ENCODE results near the gene TMEM144. TPM values are rescaled to one million over a fixed set of nuclear protein-coding genes. Genes with fewer than 3 reads are reported as not detected.
A peak's percentile ranks its signal among the peaks of the same experiment; 100 is the strongest.

TMEM144 gene
- total RNA-seq, 1 donor from 2014 or later = 4.0 TPM

GRCh38 chr4:158170691-158171561 lies 39.4 kb upstream of the TMEM144 start:
- intact Hi-C loops (cut with DNase I) = loop anchor here (1.0 to 10.0 kb wide), 7 partner anchors 40 to 789 kb away; partner anchors contain the start of genes C4orf46, ETFDH and TMEM144
- peak in 1 of 2 donors; percentile 91 for DNase-seq (ENCODE audit: low spot score in 2 of 2)
- Histone ChIP-seq H3K27ac (peak overlapping the region; percentile 88 to 97), H3K9me3 (no peaks in the 10 kb centered on the region), H3K4me1 (peaks cover 0 to 29% of the 10 kb centered on the region in 2 donors), H3K27me3 (no peaks in the 10 kb centered on the region), H3K36me3 (peaks cover 0 to 5% of the 10 kb centered on the region in 2 donors), H3K4me3 (peak overlapping the region; percentile 68 to 88)
- peak; percentile 78 to 79 (median 79) for TF ChIP-seq CTCF (IDR thresholded peaks at IDR 0.05)

GRCh38 chr4:158172261-158173258 lies 37.7 kb upstream of the TMEM144 start, which contains the start of gene GASK1B:
TSS of gene GASK1B (minus strand) at chr4:158173025. CDS start at chr4:158171375, 1,650 bp downstream.
- Histone ChIP-seq H3K4me3 (peak within 1 kb of the TSS; percentile 68 to 88), H3K4me1 (peaks cover 3 to 43% of the 10 kb centered on the region in 2 donors), H3K9me3 (no peaks in the 10 kb centered on the region), H3K36me3 (peaks cover 0 to 5% of the 10 kb centered on the region in 2 donors), H3K27me3 (no peaks in the 10 kb centered on the region), H3K27ac (peak within 1 kb of the TSS; percentile 88 to 97)
- TF ChIP-seq CTCF (IDR thresholded peaks at IDR 0.05) = peak; percentile 43 to 66 (median 46)
- intact Hi-C loops (cut with DNase I) = loop anchor here (2.0 to 10.0 kb wide), 5 partner anchors 80 to 952 kb away; partner anchors contain the start of genes C4orf46, ETFDH and GRIA2
- no peak for DNase-seq (ENCODE audit: low spot score in 2 of 2)

GRCh38 chr4:158176108-158176507 lies 34.2 kb upstream of the TMEM144 start:
- no peaks in the 10 kb centered on the region for H3K9me3 ChIP-seq
- no peak for TF ChIP-seq CTCF (IDR thresholded peaks at IDR 0.05)
- H3K27ac ChIP-seq = peak overlapping the region; percentile 88 to 97
- peaks cover 8 to 67% of the 10 kb centered on the region in 2 donors for H3K4me1 ChIP-seq
- DNase-seq (ENCODE audit: low spot score in 2 of 2) = peak in 1 of 2 donors; percentile 81
- intact Hi-C loops (cut with DNase I) = loop anchor here (10.0 kb wide), 1 partner anchor 449 kb away; no protein-coding TSS in a partner anchor
- H3K4me3 ChIP-seq = no peak overlapping the region
- H3K36me3 ChIP-seq = no peaks in the 10 kb centered on the region
- H3K27me3 ChIP-seq = no peaks in the 10 kb centered on the region

GRCh38 chr4:158176776-158177175 lies 33.5 kb upstream of the TMEM144 start:
- no peak for TF ChIP-seq CTCF (IDR thresholded peaks at IDR 0.05)
- Histone ChIP-seq H3K4me3 (no peak overlapping the region), H3K27ac (peak overlapping the region; percentile 88 to 97), H3K4me1 (peaks cover 8 to 67% of the 10 kb centered on the region in 2 donors), H3K36me3 (no peaks in the 10 kb centered on the region), H3K9me3 (no peaks in the 10 kb centered on the region), H3K27me3 (no peaks in the 10 kb centered on the region)
- DNase-seq (ENCODE audit: low spot score in 2 of 2) = no peak
- intact Hi-C loops (cut with DNase I) = loop anchor here (10.0 kb wide), 1 partner anchor 448 kb away; no protein-coding TSS in a partner anchor

GRCh38 chr4:158179465-158179864 lies 30.8 kb upstream of the TMEM144 start:
- intact Hi-C loops (cut with DNase I) = loop anchor here (2.0 to 10.0 kb wide), 2 partner anchors 31 to 445 kb away; partner anchors contain the start of gene TMEM144
- no peaks in the 10 kb centered on the region for H3K36me3 ChIP-seq
- no peaks in the 10 kb centered on the region for H3K9me3 ChIP-seq
- no peak for DNase-seq (ENCODE audit: low spot score in 2 of 2)
- no peak for TF ChIP-seq CTCF (IDR thresholded peaks at IDR 0.05)
- H3K4me1 ChIP-seq = peaks cover 8 to 60% of the 10 kb centered on the region in 2 donors
- no peaks in the 10 kb centered on the region for H3K27me3 ChIP-seq
- peak overlapping the region; percentile 88 to 97 for H3K27ac ChIP-seq
- peak overlapping the region in 1 of 2 donors; percentile 38 for H3K4me3 ChIP-seq

Data from ascending aorta (tissue), 2 donors.